Right kidney (tissue), 1 donor: ENCODE measurements around the gene MRPL4.
"Not testable (repeated sequence)": the region's sequence is repeated elsewhere in the genome, so short reads cannot be mapped to it uniquely, and the experiment has no call there.

ENCODE experiments used
- DNase-seq: peaks from one replicate; pipeline ENCODE4 v3.0.0-alpha.2; 2016

MRPL4 gene

GRCh38 chr19:10228393-10228792 lies 23.6 kb upstream of the MRPL4 start:
- no peak for DNase-seq

- peak; percentile 11 for DNase-seq
These were observed 23.1 kb upstream of the MRPL4 start for GRCh38 chr19:10228920-10229319.

GRCh38 chr19:10230173-10230860 lies 21.7 kb upstream of the MRPL4 start:
- DNase-seq, result peak; percentile 67

- peak; percentile 95 for DNase-seq
These were observed 21.0 kb upstream of the MRPL4 start, which contains the start of gene S1PR2 for GRCh38 chr19:10230861-10231611. S1PR2 (minus strand) TSS chr19:10231331; CDS start chr19:10224905, 6,426 bp downstream.

GRCh38 chr19:10231612-10232228 lies 20.3 kb upstream of the MRPL4 start:
- no peak for DNase-seq

- DNase-seq, result no peak
These were observed 18.1 kb upstream of the MRPL4 start for GRCh38 chr19:10233946-10234345.

GRCh38 chr19:10235003-10235402 lies 17.0 kb upstream of the MRPL4 start:
- DNase-seq, result no peak

GRCh38 chr19:10235409-10235808 lies 16.6 kb upstream of the MRPL4 start:
- not testable (repeated sequence) for DNase-seq

- no peak for DNase-seq
These were observed 14.3 kb upstream of the MRPL4 start for GRCh38 chr19:10237702-10238101.

GRCh38 chr19:10238172-10238783 lies 13.7 kb upstream of the MRPL4 start:
- DNase-seq, result peak; percentile 26

GRCh38 chr19:10241826-10242449 lies 10.1 kb upstream of the MRPL4 start:
- DNase-seq, result not testable (repeated sequence)

GRCh38 chr19:10243606-10244005 lies 8.4 kb upstream of the MRPL4 start:
- DNase-seq, result no peak

- no peak for DNase-seq
These were observed 6.7 kb upstream of the MRPL4 start for GRCh38 chr19:10245189-10245939.

- no peak for DNase-seq
These were observed 5.5 kb upstream of the MRPL4 start for GRCh38 chr19:10246511-10246910.

- DNase-seq, result no peak
These were observed 693 bp downstream of the MRPL4 start for GRCh38 chr19:10252707-10253106.

GRCh38 chr19:10254244-10254643 lies 2.2 kb downstream of the MRPL4 start:
- no peak for DNase-seq

GRCh38 chr19:10255358-10255757 lies 3.3 kb downstream of the MRPL4 start:
- no peak for DNase-seq

- DNase-seq, result no peak
These were observed 4.5 kb downstream of the MRPL4 start for GRCh38 chr19:10256551-10256950.

- no peak for DNase-seq
These were observed 5.1 kb downstream of the MRPL4 start for GRCh38 chr19:10256970-10257615.

- DNase-seq, result no peak
These were observed 6.2 kb downstream of the MRPL4 start for GRCh38 chr19:10258080-10258710.
